ENCODE measurements around the gene IGFBP5. TPM values are rescaled to one million over a fixed set of nuclear protein-coding genes. Genes with fewer than 3 reads are reported as not detected.

Gene IGFBP5
- total RNA-seq, 1 experiment from 2014 or later: 0.20 TPM

DNA sequence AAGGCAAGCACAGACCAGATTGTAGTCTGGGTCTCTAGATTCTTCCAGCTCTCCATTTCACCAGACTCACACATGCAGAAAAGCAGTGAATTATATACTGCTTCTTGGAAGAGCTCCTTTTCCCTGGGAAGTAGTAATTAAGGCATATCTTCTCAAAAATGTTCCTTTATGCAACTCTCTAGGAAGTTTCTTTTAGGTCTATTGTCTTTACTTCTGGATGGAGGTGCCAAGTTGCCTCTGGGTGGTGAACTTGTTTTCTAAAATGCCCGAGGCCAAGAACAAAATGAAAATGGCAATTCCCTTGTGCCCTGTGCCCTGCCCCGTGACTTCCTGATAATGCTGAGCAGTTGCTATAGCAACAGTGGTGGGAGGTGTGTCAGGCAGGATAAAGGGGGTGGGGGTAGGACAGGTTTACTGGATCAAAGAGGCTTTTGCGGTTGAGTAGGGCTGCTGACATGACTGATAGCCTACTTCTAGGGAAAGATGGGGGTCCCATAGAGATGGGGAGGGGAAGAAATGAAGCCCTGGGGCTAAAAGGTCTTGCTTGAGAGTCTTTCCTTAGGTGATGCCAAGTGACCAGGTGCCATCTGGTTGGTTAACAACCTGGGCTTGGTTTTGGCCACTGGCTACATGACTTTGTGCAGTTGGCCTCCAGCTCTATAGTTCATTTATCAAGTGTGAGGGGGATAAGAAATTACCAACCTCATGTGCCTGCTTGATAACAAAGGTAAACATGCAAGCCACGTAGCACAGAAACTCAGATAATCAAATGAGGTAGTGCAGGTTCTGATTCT lies 50.3 kb downstream of the IGFBP5 start:
- Histone ChIP-seq H3K27me3 (replicated peaks; ENCODE audit: control insufficient read depth, insufficient read depth, low read length) (no peaks in the 10 kb centered on the region), H3K36me3 (ENCODE audit: control insufficient read depth, insufficient read depth, low read length) (no peaks in the 10 kb centered on the region), H3K9me3 (no peaks in the 10 kb centered on the region), H3K4me1 (no peaks in the 10 kb centered on the region), H3K4me3 (ENCODE audit: low read depth, low read length) (no peak overlapping the region)
- H3K4me3 Mint-ChIP-seq (ENCODE audit: unreplicated experiment): no peak overlapping the region
- ChIA-PET CTCF (interaction anchor here (1.0 kb wide), 1 partner anchor 9 kb away, joined by 3 read pairs; no protein-coding TSS in a partner anchor), POLR2A (no interaction called here)
- H3K4me1 Mint-ChIP-seq (ENCODE audit: low read depth, unreplicated experiment): no peaks in the 10 kb centered on the region
- intact Hi-C loops (cut with micrococcal nuclease; ENCODE audit: unreplicated experiment): no loop called here
- H3K27ac Mint-ChIP-seq (ENCODE audit: unreplicated experiment): no peak overlapping the region
- no peaks in the 10 kb centered on the region for H3K9me3 Mint-ChIP-seq (ENCODE audit: unreplicated experiment)
- TF ChIP-seq, protein P1, sequence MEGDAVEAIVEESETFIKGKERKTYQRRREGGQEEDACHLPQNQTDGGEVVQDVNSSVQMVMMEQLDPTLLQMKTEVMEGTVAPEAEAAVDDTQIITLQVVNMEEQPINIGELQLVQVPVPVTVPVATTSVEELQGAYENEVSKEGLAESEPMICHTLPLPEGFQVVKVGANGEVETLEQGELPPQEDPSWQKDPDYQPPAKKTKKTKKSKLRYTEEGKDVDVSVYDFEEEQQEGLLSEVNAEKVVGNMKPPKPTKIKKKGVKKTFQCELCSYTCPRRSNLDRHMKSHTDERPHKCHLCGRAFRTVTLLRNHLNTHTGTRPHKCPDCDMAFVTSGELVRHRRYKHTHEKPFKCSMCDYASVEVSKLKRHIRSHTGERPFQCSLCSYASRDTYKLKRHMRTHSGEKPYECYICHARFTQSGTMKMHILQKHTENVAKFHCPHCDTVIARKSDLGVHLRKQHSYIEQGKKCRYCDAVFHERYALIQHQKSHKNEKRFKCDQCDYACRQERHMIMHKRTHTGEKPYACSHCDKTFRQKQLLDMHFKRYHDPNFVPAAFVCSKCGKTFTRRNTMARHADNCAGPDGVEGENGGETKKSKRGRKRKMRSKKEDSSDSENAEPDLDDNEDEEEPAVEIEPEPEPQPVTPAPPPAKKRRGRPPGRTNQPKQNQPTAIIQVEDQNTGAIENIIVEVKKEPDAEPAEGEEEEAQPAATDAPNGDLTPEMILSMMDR (IDR thresholded peaks at IDR 0.05; ENCODE audit: insufficient read depth in 1 of 2, low read depth in 1 of 2, low read length in 1 of 2, severe bottlenecking in 1 of 2, unreplicated experiment in 1 of 2): no peak
- DNase-seq: no peak
- H3K27me3 Mint-ChIP-seq (ENCODE audit: insufficient read depth, unreplicated experiment): peaks cover under 1% of the 10 kb centered on the region
- BruUV-seq (replicated peaks): no TSS peak
- H3K36me3 Mint-ChIP-seq (ENCODE audit: insufficient read depth, unreplicated experiment): no peaks in the 10 kb centered on the region

DNA sequence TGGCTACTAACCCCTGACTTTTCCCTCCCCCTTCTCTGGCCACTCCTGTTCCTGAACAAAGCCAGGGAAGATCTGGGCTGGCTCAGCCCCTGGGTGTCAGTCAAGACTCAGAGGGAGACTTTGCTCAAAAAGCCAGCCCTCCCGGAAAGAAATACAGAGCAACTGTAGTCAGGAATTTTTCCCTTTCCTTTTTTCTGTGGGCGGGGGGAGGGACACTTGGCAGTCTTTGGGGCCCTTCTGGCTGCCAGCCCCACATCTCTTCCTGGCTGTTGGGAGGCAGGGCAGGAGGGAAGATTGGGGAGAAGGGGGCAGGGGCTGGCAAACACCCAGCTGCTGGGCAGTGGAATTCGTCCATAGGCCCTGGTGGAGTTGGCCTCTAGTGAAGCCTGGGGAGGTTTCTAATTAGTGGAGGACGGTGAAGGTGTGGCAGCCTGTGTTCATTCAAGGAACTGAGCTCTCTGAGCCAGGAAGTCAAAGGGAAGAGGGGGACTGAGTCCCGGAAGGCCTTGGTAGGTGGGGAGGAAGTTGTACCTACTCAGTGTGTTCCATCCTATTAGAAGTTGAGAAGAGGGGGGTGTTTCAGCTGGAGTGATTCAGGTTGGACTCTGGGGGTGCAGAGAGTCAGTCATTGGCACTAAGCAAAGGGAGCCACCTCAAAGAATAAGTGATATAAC lies 51.2 kb downstream of the IGFBP5 start:
- H3K27me3 Mint-ChIP-seq (ENCODE audit: insufficient read depth, unreplicated experiment): peaks cover 3% of the 10 kb centered on the region
- no TSS peak for BruUV-seq (replicated peaks)
- H3K4me1 ChIP-seq: no peaks in the 10 kb centered on the region
- H3K4me3 ChIP-seq (ENCODE audit: low read depth, low read length): no peak overlapping the region
- no peak overlapping the region for H3K27ac Mint-ChIP-seq (ENCODE audit: unreplicated experiment)
- CTCF ChIA-PET: no interaction called here
- no peaks in the 10 kb centered on the region for H3K27me3 ChIP-seq (replicated peaks; ENCODE audit: control insufficient read depth, insufficient read depth, low read length)
- TF ChIP-seq, protein P1 (IDR thresholded peaks at IDR 0.05; ENCODE audit: insufficient read depth in 1 of 2, low read depth in 1 of 2, low read length in 1 of 2, severe bottlenecking in 1 of 2, unreplicated experiment in 1 of 2): no peak
- DNase-seq: no peak
- no peak overlapping the region for H3K4me3 Mint-ChIP-seq (ENCODE audit: unreplicated experiment)
- H3K9me3 ChIP-seq: no peaks in the 10 kb centered on the region
- H3K36me3 Mint-ChIP-seq (ENCODE audit: insufficient read depth, unreplicated experiment): no peaks in the 10 kb centered on the region
- no peaks in the 10 kb centered on the region for H3K36me3 ChIP-seq (ENCODE audit: control insufficient read depth, insufficient read depth, low read length)
- intact Hi-C loops (cut with micrococcal nuclease; ENCODE audit: unreplicated experiment): no loop called here
- H3K4me1 Mint-ChIP-seq (ENCODE audit: low read depth, unreplicated experiment): no peaks in the 10 kb centered on the region
- POLR2A ChIA-PET: no interaction called here
- no peaks in the 10 kb centered on the region for H3K9me3 Mint-ChIP-seq (ENCODE audit: unreplicated experiment)

DNA sequence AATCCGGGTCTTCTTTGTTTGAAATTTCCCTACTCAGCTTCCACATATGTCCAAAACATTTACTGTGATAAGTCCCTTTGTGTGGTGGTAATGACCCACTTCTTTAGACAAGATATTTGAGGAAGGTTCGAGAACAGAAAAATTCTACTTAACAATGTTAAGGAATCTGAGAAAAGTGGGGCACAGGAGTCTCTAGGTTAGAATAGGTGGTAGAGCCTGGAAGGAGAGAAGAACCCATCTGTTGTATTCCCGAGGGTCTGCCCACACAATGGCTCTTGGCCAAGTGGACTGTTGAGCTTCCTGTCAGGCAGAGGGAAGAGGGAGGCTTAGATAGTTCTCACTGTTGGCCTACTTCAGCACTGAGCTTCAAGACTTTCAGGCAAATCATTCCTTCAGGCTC lies 57.9 kb downstream of the IGFBP5 start:
- peaks cover 2% of the 10 kb centered on the region; the same call in 1 of the 2 replicates for H3K27me3 ChIP-seq (replicated peaks; ENCODE audit: control insufficient read depth, insufficient read depth, low read length)
- ChIA-PET CTCF (no interaction called here), POLR2A (no interaction called here)
- no peaks in the 10 kb centered on the region for H3K9me3 ChIP-seq
- Mint-ChIP-seq H3K4me3 (ENCODE audit: unreplicated experiment) (peak overlapping the region; percentile 40), H3K27ac (ENCODE audit: unreplicated experiment) (no peak overlapping the region), H3K9me3 (ENCODE audit: unreplicated experiment) (no peaks in the 10 kb centered on the region), H3K27me3 (ENCODE audit: insufficient read depth, unreplicated experiment) (peaks cover 32% of the 10 kb centered on the region), H3K4me1 (ENCODE audit: low read depth, unreplicated experiment) (peaks cover 20% of the 10 kb centered on the region), H3K36me3 (ENCODE audit: insufficient read depth, unreplicated experiment) (no peaks in the 10 kb centered on the region)
- H3K36me3 ChIP-seq (ENCODE audit: control insufficient read depth, insufficient read depth, low read length): no peaks in the 10 kb centered on the region
- intact Hi-C loops (cut with micrococcal nuclease; ENCODE audit: unreplicated experiment): no loop called here
- BruUV-seq (replicated peaks): no TSS peak
- no peak overlapping the region for H3K4me3 ChIP-seq (ENCODE audit: low read depth, low read length)
- TF ChIP-seq, protein P1 (IDR thresholded peaks at IDR 0.05; ENCODE audit: insufficient read depth in 1 of 2, low read depth in 1 of 2, low read length in 1 of 2, severe bottlenecking in 1 of 2, unreplicated experiment in 1 of 2): no peak
- H3K4me1 ChIP-seq: peaks cover 25% of the 10 kb centered on the region
- DNase-seq: no peak
